ENCODE measurements around the gene MSMO1. TPM values are rescaled to one million over a fixed set of nuclear protein-coding genes. Genes with fewer than 3 reads are reported as not detected.

Gene MSMO1
- total RNA-seq, 1 donor from 2014 or later, result 6.9 TPM

DNA sequence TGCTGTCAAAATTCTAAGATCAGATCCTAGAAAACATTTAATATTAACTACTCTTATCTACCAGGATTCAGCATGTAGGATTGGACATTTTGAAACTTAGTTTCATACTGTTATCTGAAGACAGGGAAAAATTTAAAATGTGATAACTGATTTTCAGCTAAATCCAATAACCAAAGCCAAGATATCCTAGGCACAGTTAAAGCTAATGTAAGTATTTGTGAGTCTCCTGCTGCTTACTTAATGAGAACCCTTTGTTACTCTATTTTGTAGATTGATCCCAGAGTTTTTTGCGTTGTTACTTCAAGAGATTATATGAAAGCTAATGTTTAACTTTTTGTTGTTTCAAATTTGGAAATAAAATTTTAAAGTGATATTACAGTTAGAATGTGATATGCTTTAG lies 53.3 kb downstream of the MSMO1 start:
- DNase-seq (no peak), ATAC-seq (no peak)
- intact Hi-C loops (cut with micrococcal nuclease), result no loop called here

DNA sequence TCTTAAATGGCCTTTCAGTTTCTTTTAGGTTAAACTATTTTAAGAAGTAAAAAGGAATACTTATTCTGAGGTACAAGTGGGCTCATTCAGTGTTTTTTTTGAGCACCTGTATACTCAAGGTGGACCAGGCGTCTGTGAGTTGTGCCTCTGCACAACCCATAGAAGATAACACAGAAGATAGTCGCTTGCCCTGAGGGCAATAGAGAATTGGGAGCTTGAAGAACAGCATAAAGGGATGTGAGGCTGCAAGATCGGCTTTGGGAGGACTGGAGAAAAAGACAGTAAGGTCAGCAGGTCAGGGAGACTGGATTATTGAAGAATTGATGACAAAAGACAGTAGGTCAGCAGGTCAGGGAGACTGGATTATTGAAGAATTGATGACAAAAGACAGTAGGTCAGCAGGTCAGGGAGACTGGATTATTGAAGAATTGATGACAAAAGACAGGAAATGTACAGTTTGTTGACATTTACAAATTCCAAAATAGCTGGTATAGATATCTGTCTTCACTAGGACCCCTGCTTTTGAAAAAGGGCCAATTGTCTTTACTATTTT lies 54.4 kb downstream of the MSMO1 start:
- intact Hi-C loops (cut with micrococcal nuclease), result no loop called here
- no peak for DNase-seq

DNA sequence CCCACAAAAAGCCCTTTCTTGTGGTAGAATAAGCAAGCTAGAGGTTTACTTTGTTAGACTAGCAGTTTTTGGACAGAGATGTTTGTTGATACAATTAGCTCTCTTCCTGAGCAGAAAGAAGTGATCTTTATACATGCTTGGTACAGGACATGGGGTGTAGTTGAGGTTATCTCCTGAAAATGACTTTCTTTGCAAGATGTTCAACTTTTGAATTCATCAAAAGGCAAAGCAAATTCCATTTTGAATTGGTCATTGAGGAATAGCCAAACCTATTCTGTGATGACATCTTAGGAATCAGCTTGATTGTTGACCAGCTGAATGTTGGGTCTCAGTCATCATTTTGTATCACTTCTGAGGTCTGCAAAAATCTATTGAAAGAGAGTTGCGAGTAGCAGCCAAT lies 55.2 kb downstream of the MSMO1 start:
- DNase-seq, result no peak
- intact Hi-C loops (cut with micrococcal nuclease), result no loop called here
- no peak for ATAC-seq

More for the DNA sequence above, 54.4 kb downstream of the MSMO1 start:
- no peak for ATAC-seq

DNA sequence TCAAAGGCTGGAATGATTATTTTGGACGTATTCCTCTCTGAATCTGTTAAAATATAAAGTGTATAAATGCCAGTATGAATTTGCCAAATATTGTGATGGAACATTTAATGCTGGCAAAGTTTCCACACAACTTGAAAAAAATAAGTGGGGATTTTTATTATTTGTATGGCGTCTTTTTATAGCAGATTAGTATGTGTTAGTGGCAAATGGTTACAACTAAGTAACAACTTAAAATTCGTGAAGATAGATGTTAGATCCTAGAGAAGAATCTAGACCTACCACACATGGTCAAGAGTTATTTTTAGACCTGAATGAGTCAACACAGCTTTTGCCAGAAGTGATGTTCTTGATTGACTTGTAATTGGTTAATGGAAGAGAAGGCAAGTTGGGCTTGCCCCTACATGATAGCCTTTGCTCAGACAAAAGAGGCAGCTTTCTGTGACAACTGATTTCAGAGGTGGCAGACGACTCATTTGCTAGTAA lies 56.2 kb downstream of the MSMO1 start:
- ATAC-seq, result no peak
- intact Hi-C loops (cut with micrococcal nuclease), result no loop called here
- DNase-seq, result no peak

DNA sequence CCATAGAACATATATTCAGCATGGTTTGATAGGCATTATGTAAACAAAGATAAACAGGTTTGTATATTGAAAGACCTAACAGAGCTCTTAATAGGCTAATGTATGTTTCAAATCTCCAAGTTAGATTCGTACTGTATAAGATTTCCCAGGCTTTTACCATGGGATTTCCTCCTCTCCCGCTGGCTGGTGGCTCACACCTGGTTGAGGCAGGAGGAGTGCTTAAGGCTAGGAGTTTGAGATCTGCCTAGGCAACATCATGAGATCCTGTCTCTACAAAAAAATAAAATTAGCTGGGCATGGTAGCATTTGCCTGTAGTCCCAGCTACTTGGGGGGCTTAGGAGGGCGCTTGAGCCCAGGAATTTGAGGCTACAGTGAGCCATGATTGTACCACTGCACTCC lies 56.7 kb downstream of the MSMO1 start:
- intact Hi-C loops (cut with micrococcal nuclease), result no loop called here
- no peak for ATAC-seq

DNA sequence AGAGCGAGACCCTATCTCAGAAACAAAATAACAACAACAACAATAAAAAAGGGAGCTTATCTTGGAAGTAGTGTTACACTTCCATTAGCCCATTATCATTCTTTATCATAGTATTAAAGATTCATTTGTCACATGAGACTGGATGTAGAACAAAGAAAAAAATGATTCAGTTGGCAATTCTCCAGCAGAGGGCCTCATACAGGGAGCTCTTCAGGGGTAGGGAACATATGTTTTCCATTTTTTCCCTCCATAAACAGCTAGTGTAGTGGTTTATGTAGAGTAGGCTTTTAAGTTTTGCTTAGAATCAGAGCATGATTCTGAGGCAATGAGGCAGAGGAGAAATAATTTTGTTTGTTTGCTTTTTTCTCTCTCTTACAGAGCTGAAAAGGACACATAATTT lies 57.1 kb downstream of the MSMO1 start:
- intact Hi-C loops (cut with micrococcal nuclease), result no loop called here
- ATAC-seq (no peak), DNase-seq (no peak)

More for the DNA sequence above, 56.7 kb downstream of the MSMO1 start:
- no peak for DNase-seq

DNA sequence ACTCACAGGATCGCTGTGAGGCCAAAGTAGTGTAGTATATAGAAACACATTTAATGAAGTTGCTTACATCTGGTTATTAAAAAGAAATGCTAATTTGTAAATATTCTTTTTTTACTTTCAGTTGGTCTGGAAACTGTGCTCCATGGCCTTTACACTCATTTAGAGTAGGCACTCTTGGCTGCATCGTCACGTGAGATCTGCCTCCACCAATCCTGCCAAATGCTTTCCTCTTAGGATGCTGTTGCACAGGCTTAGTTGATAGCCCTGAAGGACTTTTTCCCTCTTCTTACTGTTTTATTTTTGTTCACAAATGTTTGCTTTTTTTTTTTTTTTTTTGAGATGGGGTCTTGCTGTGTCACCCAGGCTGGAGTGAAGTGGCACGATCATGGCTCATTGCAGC lies 57.7 kb downstream of the MSMO1 start:
- intact Hi-C loops (cut with micrococcal nuclease), result no loop called here
- no peak for ATAC-seq
- no peak for DNase-seq

DNA sequence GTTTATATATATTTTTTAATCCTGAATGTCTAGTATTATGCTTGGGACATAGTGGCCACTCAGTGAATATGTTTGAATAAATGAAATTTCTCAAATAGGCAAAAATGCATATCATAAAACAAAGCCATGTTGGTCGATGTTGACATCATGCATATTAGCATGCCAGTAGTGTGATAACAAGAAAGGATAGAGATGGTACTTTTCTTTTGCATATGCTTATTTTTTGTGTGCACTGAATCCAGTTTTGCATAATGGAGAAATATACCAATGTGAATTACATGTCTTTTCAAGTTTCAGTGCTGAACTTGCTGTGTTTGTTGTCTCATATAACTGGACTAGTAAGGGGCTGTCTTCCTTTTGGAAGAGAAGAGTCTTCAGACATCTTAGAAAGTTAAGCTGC lies 58.9 kb downstream of the MSMO1 start:
- intact Hi-C loops (cut with micrococcal nuclease), result no loop called here
- no peak for ATAC-seq

DNA sequence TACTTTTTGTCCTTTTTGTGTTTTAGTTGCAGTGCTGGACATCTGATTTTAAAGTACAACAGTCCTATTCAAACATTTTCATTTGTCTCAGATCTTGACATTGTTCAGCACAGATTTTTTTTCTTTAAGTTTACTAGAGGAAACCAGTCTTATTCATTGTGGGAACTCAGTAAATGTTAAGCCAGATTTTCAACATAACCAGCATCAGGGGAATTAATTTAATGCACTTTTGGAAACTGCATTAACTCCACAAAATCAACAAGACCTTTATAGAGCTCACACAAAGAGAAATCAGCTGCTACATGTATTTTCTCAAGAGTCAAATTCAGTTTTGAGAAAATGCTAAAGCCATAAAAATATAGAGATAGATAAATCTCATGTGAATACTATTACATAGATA lies 61.3 kb downstream of the MSMO1 start:
- ATAC-seq (no peak), DNase-seq (no peak)
- intact Hi-C loops (cut with micrococcal nuclease), result no loop called here

More for the DNA sequence above, 58.9 kb downstream of the MSMO1 start:
- no peak for DNase-seq

Small RNAs within 50 kb of the gene (microRNA-seq; reads per million reads assigned to microRNA genes)
- gene MIR578 (ENCODE audit: borderline number of aligned reads), result not detected

Other genes with a start within 250 kb of the MSMO1 start
- gene TMEM192, start 214.8 kb upstream of the MSMO1 start, total RNA-seq, result 17.8 TPM
- gene KLHL2, start 120.1 kb upstream of the MSMO1 start, total RNA-seq, result 7.4 TPM
- gene CPE, start 51.3 kb downstream of the MSMO1 start, total RNA-seq, result 64.3 TPM